Heart left ventricle (tissue), 13 donors: ENCODE measurements around the gene SYNE2.

ENCODE experiments used
- POLR2A ChIP-seq, 2 donors: fragments of 450-650 bp; IDR thresholded peaks; one replicate each; pipeline ENCODE4 v1.6.1; 2017; ENCODE audit warnings: antibody characterized with exemption in 2 of 2, mild to moderate bottlenecking in 2 of 2, moderate library complexity in 2 of 2
- TF ChIP-seq, protein P1 (sequence below), 12 donors: fragments of 200-600 bp; sonication (generic) in 4 of 12; IDR thresholded peaks; one replicate each; pipeline versions ENCODE4 v1.5.0 to v1.8.0; 2018 to 2022; ENCODE audit warnings: antibody characterized with exemption in 12 of 12, mild to moderate bottlenecking in 5 of 12
- donor health status: ischemic (EF 13 %, LVEDD 7.1; RV severe dilation, severe dysfunction).
- donor health status: DM: no; HTN: yes; CAD: no.
- donor health status: DM: no; HTN: no; CAD: no.
- donor health status: ischemic (EF 25% LVEDD 6.9; RV normal size, moderate dysfunction).
- donor health status: ischemic (EF 25% LVEDD 5.7; RV mildly dilated, moderate dysfunction).
- donor health status: ischemic (EF 35%, LVEDD 5.7; RV mildly dilated, moderate dysfunction).
- donor health status: nonischemic (EF 11% LVEDD 7.7; RV severe dilation, severe dysfunction).
- donor health status: DM: yes; HTN: yes; CAD: no.
- donor health status: PGD.
- donor health status: ischemic (EF 29% LVEDD 5.4; RV normal size, mild dysfunction).
- donor health status: nonischemic (EF 23%, LVEDD 6.1; RV moderate dilation, normal function).

DNA sequence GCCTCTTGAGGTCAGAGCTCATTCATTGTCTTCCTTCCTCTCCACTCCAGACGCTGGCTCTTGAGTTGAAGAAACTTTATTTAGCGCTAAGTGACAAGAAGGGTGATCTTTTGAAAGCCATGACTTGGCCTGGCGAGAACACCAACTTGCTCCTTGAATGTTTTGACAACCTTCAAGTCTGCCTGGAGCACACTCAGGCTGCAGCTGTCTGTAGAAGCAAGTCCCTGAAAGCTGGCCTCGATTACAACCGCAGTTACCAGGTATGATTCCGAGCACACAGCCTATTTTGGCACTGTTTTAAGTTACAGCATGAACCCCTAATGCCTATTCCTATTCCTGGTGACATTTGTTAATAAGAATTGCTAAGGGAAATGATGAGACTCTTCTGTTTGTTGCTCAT lies 273.7 kb downstream of the SYNE2 start:
- TF ChIP-seq POLR2A (IDR thresholded peaks at IDR 0.05), result no peak
- TF ChIP-seq, protein P1, sequence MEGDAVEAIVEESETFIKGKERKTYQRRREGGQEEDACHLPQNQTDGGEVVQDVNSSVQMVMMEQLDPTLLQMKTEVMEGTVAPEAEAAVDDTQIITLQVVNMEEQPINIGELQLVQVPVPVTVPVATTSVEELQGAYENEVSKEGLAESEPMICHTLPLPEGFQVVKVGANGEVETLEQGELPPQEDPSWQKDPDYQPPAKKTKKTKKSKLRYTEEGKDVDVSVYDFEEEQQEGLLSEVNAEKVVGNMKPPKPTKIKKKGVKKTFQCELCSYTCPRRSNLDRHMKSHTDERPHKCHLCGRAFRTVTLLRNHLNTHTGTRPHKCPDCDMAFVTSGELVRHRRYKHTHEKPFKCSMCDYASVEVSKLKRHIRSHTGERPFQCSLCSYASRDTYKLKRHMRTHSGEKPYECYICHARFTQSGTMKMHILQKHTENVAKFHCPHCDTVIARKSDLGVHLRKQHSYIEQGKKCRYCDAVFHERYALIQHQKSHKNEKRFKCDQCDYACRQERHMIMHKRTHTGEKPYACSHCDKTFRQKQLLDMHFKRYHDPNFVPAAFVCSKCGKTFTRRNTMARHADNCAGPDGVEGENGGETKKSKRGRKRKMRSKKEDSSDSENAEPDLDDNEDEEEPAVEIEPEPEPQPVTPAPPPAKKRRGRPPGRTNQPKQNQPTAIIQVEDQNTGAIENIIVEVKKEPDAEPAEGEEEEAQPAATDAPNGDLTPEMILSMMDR (IDR thresholded peaks at IDR 0.05), result no peak
